RKO (cell line): Measurements from ENCODE around the gene ZNF462.
"Not testable (repeated sequence)": the region's sequence is repeated elsewhere in the genome, so short reads cannot be mapped to it uniquely, and the experiment has no call there.

Source experiments
- DNase-seq: peaks from one replicate; pipeline ENCODE4 v3.0.0-alpha.2; 2016; ENCODE audit warnings: low spot score

The ZNF462 gene

GRCh38 chr9:106889061-106889590, 26.2 kb downstream of the ZNF462 start:
- no peak for DNase-seq

DNA sequence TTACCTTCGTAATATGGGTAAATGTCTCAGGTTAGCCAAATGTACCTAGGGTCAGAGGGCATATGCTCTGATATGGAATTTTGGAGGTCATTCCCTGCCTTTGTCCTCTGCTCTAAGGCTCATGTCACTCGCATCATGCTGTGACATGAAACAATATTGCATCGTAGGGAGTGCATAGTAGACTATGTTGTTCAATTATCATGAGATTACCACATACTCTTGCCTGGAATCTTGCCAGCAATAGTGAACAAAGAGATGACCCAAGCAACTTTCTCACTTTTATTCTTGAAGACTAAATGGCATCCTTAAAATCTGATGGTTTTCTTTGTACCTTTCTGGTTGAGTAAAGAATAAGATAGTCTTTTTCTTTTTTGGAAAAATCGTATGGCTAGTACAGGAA, 27.6 kb downstream of the ZNF462 start:
- DNase-seq: no peak

GRCh38 chr9:106891286-106891685, 28.3 kb downstream of the ZNF462 start:
- no peak for DNase-seq

- peak; percentile 95 for DNase-seq
Observed at GRCh38 chr9:106892632-106893031, 29.7 kb downstream of the ZNF462 start.

DNA sequence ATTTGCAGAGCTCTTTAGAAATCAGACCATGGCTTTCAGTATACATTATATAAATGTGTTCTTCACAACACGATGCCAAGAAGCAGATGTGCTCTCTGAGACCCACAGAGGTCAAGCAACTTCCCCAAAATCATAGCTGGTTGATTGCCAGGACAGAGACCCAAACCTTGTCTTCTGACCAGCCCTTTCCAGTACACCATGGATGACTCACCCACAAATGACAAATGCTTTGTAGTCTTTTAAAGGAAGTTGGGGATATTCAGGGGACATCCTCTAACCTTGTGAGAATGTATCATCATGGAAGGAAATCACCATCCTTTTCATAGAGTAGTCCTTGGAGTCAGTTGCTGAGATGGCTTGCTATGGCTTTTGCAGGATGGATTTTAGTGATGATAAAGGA, 30.1 kb downstream of the ZNF462 start:
- DNase-seq: peak; percentile 93

- DNase-seq: no peak
Observed at GRCh38 chr9:106896695-106897094, 33.7 kb downstream of the ZNF462 start.

- DNase-seq: no peak
Observed at GRCh38 chr9:106897236-106897635, 34.3 kb downstream of the ZNF462 start.

- DNase-seq: no peak
Observed at GRCh38 chr9:106897751-106898150, 34.8 kb downstream of the ZNF462 start.

- DNase-seq: not testable (repeated sequence)
Observed at GRCh38 chr9:106900523-106900922, 37.6 kb downstream of the ZNF462 start.

DNA sequence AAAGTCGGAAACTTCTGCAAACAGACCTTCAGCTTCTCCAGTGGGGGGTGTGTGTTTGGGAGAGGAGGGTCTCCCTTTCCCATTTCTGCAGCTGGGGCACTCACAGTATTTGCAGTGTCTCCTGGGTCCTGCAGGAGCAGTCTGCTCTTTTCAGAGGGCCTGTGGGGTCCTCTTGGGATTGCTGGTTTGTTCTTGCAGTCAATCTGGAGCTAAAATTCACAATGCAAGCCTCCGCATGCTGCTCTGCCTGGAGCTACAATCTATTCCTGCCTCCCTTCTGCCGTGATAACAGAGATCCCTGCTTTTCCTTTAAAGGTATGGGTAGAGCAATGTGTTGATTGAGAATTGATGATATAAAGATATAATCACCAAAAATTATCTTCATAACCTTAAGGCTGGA, 43.2 kb downstream of the ZNF462 start:
- no peak for DNase-seq

- DNase-seq: no peak
Observed at GRCh38 chr9:106911951-106912350, 49.0 kb downstream of the ZNF462 start.

GRCh38 chr9:106913276-106913675, 50.3 kb downstream of the ZNF462 start:
- DNase-seq: no peak

GRCh38 chr9:106915851-106916250, 52.9 kb downstream of the ZNF462 start:
- DNase-seq: no peak

DNA sequence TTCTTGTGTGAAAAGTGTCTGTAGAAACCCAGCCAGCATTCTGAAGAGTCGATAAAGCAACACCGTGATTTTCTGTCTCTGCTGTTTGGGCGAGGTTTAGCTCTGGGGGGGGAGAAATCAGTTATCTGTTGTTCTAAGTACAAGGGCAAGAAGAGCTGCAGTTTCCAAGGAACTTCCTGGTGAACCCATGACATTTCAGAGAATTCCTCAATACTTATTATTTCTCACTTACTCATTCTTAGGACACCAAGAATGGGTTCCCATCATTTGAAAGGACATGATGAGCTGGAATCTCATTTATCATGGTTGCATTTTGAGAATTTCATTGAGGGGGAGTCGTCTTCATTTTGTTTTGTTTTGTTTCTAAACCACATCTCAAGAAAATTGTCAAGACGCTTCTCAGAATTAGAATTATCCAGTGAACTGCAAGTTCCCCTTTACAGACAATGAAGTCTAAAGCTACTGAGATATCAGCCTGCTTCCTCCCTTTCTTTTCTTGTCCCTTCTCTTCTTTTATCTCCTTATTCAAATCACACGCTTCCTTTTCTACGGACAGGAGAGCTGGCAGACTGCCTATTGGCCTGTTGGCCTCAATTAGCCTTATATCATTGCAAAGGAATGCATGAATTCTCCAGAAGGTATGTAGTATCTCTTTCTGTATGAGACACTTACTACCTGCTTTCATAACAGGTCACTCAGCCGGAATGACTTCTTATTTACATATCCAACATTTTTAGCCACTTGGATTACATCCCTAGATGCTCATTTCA, 53.7 kb downstream of the ZNF462 start:
- DNase-seq: peak; percentile 61

- DNase-seq: no peak
Observed at GRCh38 chr9:106918825-106919509, 56.0 kb downstream of the ZNF462 start.

DNA sequence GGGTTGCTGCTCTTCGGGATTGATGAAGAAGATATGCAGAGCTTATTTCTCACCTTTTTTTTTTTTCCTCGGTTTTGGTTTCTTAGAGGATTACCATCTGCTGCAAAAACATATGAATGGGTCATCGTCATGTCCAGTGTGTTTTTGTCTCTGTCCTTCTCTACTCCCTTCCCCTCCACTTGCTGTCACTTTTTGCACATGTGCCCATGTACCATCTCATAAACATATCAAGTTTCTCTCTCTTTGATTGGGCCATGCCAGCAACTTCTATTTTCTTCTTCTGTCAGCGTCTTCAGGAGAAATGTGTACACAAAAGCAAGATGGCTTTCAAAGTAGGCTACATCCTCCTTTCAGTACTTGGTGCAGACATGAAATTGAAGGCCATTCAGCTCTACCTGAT, 57.1 kb downstream of the ZNF462 start:
- DNase-seq: no peak

GRCh38 chr9:106920701-106921283, 57.8 kb downstream of the ZNF462 start:
- no peak for DNase-seq

DNA sequence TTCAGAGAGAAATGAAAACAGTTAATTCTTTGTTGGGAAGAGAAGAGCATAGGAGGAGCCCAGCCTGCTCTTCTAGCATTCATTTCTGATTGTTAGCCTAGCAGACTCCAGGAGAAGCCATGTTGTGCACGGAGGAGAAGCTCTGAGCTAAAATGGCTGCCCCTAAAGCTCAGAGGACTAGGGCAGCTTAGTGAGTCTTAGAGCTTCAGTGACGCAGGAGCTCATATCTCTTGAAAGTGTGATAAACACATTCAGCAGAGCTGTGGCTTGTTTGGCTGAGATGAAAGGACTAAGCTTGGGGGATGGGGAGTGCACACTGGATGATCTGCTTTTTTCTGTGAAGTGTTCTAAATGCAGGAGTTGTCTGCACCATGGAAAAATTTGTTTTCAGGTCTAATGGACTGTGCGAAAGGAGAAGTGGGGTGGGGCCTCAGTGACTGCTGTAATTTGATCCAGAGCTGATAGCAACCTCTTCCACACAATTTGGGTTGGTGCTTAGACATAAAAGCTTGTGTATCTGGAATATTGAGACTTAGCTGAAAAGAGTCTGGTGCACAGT, 58.5 kb downstream of the ZNF462 start:
- no peak for DNase-seq

GRCh38 chr9:106922026-106922425, 59.1 kb downstream of the ZNF462 start:
- DNase-seq: no peak

DNA sequence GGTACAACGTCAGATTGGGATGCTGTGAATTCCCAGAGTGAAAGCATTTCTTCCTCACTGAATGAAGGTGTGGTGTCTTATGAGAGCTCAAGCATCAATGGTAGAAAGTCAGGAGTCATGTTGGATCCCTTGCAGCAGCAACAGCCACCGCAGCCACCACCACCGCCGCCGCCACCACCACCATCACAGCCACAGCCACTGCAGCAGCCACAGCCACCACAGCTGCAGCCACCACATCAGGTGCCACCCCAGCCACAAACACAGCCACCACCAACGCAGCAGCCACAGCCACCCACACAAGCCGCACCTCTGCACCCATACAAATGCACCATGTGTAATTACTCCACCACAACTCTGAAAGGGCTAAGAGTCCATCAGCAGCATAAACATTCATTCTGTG, 62.4 kb downstream of the ZNF462 start:
- DNase-seq: no peak

DNA sequence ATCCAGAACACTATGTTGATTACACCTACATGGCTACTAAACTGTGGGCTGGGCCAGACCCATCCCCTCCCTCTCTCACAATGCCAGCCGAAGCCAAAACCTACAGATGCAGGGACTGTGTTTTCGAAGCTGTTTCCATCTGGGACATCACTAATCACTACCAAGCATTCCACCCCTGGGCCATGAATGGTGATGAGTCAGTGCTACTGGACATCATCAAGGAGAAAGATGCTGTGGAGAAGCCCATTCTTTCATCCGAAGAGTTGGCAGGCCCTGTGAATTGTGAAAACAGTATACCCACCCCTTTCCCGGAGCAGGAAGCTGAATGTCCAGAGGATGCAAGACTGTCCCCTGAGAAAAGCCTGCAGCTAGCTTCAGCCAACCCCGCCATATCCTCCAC, 65.0 kb downstream of the ZNF462 start:
- DNase-seq: no peak

DNA sequence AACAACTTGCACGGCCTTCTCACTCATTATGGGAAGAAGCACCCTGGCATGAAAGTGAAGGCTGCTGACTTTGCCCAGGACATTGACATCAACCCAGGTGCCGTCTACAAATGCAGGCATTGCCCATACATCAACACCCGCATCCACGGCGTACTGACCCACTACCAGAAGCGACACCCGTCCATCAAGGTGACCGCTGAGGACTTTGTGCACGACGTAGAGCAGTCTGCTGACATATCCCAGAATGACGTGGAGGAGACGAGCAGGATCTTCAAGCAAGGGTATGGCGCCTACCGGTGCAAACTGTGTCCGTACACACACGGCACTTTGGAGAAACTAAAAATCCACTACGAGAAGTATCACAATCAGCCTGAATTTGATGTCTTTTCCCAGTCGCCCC, 65.4 kb downstream of the ZNF462 start:
- DNase-seq: no peak
